K562 (cell line): ENCODE results near the gene RTL10. TPM values are rescaled to one million over a fixed set of nuclear protein-coding genes. Genes with fewer than 3 reads are reported as not detected.
A peak's percentile ranks its signal among the peaks of the same experiment; 100 is the strongest.

ENCODE experiments used
- ELF2 ChIP-seq: fragments of 250-450 bp; sonication (Bioruptor Pico); IDR thresholded peaks from 2 replicates; pipeline ENCODE4 v1.5.0; 2021; ENCODE audit warnings: mild to moderate bottlenecking
- HDGF ChIP-seq: fragments of 450-650 bp; IDR thresholded peaks from 2 replicates; pipeline ENCODE4 v1.6.1; 2016
- HMGN3 ChIP-seq: IDR thresholded peaks from 2 replicates; pipeline ENCODE4 v1.6.1; 2011; ENCODE audit warnings: borderline replicate concordance, low read depth, mild to moderate bottlenecking, mixed read lengths, low read length; ENCODE audit not compliant: insufficient read length; ENCODE audit errors: extremely low read depth
- SMAD1 ChIP-seq: fragments of 150-350 bp; IDR thresholded peaks from 2 replicates; pipeline ENCODE4 v1.6.1; 2014; ENCODE audit warnings: low read length, low read depth; ENCODE audit not compliant: partially characterized antibody
- WHSC1 ChIP-seq: IDR thresholded peaks from one replicate; pipeline ENCODE4 v1.6.1; 2012; ENCODE audit warnings: low read length, control low read depth, inconsistent platforms
- ZNF165 ChIP-seq: fragments of 250-450 bp; sonication (Bioruptor Pico); IDR thresholded peaks from 2 replicates; pipeline ENCODE4 v1.4.0; 2020; ENCODE audit warnings: borderline replicate concordance
- ZNF445 ChIP-seq: fragments of 250-450 bp; sonication (Bioruptor Pico); IDR thresholded peaks from 2 replicates; pipeline ENCODE4 v1.4.0; 2020; ENCODE audit warnings: low read depth, mild to moderate bottlenecking, moderate library complexity
- polyA plus RNA-seq, 8 experiments: library from polyadenylated mRNA; depleted of rRNA in 4 of 8; stranded (reverse) in 5 of 8; unstranded in 3 of 8; fragments of >200 nt; fragmentation: Nextera tagmentation in 2 of 8; fragmentation: Illumina TruSeq in 1 of 8; extraction: Ambion mirVana in 2 of 8; extraction: Trizol in 1 of 8; gene quantifications; 2 replicates each; pipeline versions ENCODE4 v1.2.1 to v1.2.3, GENCODE V29; 2011 to 2014; ENCODE audit warnings: inconsistent platforms in 1 of 8, missing spikeins in 1 of 8
- total RNA-seq, 7 experiments: library from RNA; depleted of rRNA in 6 of 7; stranded (reverse); fragments of >200 nt in 6 of 7; fragmentation: Illumina TruSeq in 2 of 7; extraction: Trizol in 2 of 7; gene quantifications; 2 replicates each; pipeline versions ENCODE4 v1.2.1 to v1.2.3, GENCODE V29; 2011 to 2021; ENCODE audit warnings: low replicate concordance in 1 of 7
- TF ChIP-seq, protein P1 (sequence below): fragments of 450-650 bp; formaldehyde crosslinking; IDR thresholded peaks from 2 replicates; pipeline ENCODE4 v1.4.0; 2020; ENCODE audit warnings: mild to moderate bottlenecking, moderate library complexity
- TF ChIP-seq, protein P2 (sequence below): fragments of 250-450 bp; sonication (Bioruptor Pico); IDR thresholded peaks from 2 replicates; pipeline ENCODE4 v1.8.0; 2021; ENCODE audit warnings: moderate library complexity, mild to moderate bottlenecking, inconsistent platforms
- TF ChIP-seq, protein P3 (sequence below): fragments of 250-450 bp; sonication (Bioruptor Pico); IDR thresholded peaks from 2 replicates; pipeline ENCODE4 v1.5.0; 2020; ENCODE audit warnings: mild to moderate bottlenecking
- TF ChIP-seq, protein P4 (sequence below): fragments of 250-450 bp; sonication (Bioruptor Pico); IDR thresholded peaks from 2 replicates; pipeline ENCODE4 v1.5.1; 2021; ENCODE audit warnings: mild to moderate bottlenecking
- TF ChIP-seq, protein P5 (sequence below), 2 experiments: fragments of 450-650 bp; conservative IDR thresholded peaks; 2 replicates each; pipeline ENCODE4 v1.6.1; 2017; ENCODE audit warnings: mild to moderate bottlenecking in 2 of 2, moderate library complexity in 2 of 2

Gene RTL10
- total and polyA plus RNA-seq, 9 of the 15 experiments (the other 6 are each of a cell fraction or from before 2014, with no cell fraction given) = 19.8 to 75.5 (median 32.5) TPM

DNA sequence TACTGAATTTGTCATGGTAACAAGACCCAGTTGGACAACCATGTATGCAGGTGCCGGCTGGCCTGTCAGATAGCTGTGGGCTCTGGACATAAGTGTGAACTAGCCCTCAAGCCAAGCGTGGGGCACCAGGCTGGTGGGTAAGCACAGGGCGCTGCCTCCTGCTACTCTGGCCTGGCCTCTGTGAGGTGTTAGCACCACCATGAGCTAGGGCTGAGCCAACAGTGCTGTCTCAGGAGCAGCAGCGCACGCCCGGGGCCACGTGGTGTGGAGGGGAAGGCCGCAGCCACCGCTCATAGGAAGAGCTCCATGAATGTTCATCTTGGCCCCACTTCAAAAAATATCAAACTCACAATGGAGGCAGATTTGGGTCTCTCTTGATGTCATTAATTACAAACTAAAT is 35.3 kb upstream of the RTL10 start (continued):
- TF ChIP-seq, protein P1, sequence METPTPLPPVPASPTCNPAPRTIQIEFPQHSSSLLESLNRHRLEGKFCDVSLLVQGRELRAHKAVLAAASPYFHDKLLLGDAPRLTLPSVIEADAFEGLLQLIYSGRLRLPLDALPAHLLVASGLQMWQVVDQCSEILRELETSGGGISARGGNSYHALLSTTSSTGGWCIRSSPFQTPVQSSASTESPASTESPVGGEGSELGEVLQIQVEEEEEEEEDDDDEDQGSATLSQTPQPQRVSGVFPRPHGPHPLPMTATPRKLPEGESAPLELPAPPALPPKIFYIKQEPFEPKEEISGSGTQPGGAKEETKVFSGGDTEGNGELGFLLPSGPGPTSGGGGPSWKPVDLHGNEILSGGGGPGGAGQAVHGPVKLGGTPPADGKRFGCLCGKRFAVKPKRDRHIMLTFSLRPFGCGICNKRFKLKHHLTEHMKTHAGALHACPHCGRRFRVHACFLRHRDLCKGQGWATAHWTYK (CRISPR knock-in tag) = no peak
- TF ChIP-seq ZNF445 (no peak), ZNF165 (no peak), WHSC1 (no peak), SMAD1 (no peak), HMGN3 (peak; percentile 81), HDGF (no peak), ELF2 (CRISPR knock-in tag) (no peak)
- TF ChIP-seq, protein P2, sequence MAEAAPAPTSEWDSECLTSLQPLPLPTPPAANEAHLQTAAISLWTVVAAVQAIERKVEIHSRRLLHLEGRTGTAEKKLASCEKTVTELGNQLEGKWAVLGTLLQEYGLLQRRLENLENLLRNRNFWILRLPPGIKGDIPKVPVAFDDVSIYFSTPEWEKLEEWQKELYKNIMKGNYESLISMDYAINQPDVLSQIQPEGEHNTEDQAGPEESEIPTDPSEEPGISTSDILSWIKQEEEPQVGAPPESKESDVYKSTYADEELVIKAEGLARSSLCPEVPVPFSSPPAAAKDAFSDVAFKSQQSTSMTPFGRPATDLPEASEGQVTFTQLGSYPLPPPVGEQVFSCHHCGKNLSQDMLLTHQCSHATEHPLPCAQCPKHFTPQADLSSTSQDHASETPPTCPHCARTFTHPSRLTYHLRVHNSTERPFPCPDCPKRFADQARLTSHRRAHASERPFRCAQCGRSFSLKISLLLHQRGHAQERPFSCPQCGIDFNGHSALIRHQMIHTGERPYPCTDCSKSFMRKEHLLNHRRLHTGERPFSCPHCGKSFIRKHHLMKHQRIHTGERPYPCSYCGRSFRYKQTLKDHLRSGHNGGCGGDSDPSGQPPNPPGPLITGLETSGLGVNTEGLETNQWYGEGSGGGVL = no peak
- TF ChIP-seq, protein P3, sequence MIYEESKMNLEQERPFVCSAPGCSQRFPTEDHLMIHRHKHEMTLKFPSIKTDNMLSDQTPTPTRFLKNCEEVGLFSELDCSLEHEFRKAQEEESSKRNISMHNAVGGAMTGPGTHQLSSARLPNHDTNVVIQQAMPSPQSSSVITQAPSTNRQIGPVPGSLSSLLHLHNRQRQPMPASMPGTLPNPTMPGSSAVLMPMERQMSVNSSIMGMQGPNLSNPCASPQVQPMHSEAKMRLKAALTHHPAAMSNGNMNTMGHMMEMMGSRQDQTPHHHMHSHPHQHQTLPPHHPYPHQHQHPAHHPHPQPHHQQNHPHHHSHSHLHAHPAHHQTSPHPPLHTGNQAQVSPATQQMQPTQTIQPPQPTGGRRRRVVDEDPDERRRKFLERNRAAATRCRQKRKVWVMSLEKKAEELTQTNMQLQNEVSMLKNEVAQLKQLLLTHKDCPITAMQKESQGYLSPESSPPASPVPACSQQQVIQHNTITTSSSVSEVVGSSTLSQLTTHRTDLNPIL (CRISPR knock-in tag) = no peak
- TF ChIP-seq, protein P4, sequence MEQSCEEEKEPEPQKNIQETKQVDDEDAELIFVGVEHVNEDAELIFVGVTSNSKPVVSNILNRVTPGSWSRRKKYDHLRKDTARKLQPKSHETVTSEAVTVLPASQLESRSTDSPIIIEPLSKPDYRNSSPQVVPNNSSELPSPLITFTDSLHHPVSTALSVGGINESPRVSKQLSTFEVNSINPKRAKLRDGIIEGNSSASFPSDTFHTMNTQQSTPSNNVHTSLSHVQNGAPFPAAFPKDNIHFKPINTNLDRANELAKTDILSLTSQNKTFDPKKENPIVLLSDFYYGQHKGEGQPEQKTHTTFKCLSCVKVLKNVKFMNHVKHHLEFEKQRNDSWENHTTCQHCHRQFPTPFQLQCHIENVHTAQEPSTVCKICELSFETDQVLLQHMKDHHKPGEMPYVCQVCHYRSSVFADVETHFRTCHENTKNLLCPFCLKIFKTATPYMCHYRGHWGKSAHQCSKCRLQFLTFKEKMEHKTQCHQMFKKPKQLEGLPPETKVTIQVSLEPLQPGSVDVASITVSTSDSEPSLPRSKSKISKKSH (CRISPR knock-in tag) = 0 out of 2 replicates have a peak, but pooled peaks have one; percentile 25
- TF ChIP-seq, protein P5, sequence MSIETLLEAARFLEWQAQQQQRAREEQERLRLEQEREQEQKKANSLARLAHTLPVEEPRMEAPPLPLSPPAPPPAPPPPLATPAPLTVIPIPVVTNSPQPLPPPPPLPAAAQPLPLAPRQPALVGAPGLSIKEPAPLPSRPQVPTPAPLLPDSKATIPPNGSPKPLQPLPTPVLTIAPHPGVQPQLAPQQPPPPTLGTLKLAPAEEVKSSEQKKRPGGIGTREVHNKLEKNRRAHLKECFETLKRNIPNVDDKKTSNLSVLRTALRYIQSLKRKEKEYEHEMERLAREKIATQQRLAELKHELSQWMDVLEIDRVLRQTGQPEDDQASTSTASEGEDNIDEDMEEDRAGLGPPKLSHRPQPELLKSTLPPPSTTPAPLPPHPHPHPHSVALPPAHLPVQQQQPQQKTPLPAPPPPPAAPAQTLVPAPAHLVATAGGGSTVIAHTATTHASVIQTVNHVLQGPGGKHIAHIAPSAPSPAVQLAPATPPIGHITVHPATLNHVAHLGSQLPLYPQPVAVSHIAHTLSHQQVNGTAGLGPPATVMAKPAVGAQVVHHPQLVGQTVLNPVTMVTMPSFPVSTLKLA (conservative IDR thresholded peaks at IDR 0.05) = no peak
